GM21515 (cell line): ENCODE measurements around the gene SLC5A1.
"Not testable (repeated sequence)": the region's sequence is repeated elsewhere in the genome, so short reads cannot be mapped to it uniquely, and the experiment has no call there.

Source experiments
- ATAC-seq: cut with Tn5 transposase; IDR thresholded peaks from one replicate; pipeline ENCODE4 v1.9.1; 2021; ENCODE audit not compliant: unreplicated experiment

Gene SLC5A1

GRCh38 chr22:32083814-32084213 is 40.8 kb downstream of the SLC5A1 start:
- ATAC-seq, result no peak

- no peak for ATAC-seq
Measured at GRCh38 chr22:32088084-32088483, 45.0 kb downstream of the SLC5A1 start.

GRCh38 chr22:32097018-32097417 is 54.0 kb downstream of the SLC5A1 start:
- ATAC-seq, result no peak

- ATAC-seq, result no peak
Measured at GRCh38 chr22:32097881-32098499, 54.9 kb downstream of the SLC5A1 start.

GRCh38 chr22:32100711-32101110 is 57.6 kb downstream of the SLC5A1 start:
- ATAC-seq, result no peak

GRCh38 chr22:32103658-32104315 is 60.7 kb downstream of the SLC5A1 start:
- ATAC-seq, result no peak

- ATAC-seq, result no peak
Measured at GRCh38 chr22:32106930-32107329, 63.9 kb downstream of the SLC5A1 start.

- ATAC-seq, result no peak
Measured at GRCh38 chr22:32112380-32112779, 69.3 kb downstream of the SLC5A1 start.

GRCh38 chr22:32119568-32120235 is 76.6 kb downstream of the SLC5A1 start:
- no peak for ATAC-seq

- no peak for ATAC-seq
Measured at GRCh38 chr22:32120603-32121002, 77.5 kb downstream of the SLC5A1 start.

- ATAC-seq, result no peak
Measured at GRCh38 chr22:32122899-32123298, 79.8 kb downstream of the SLC5A1 start.

GRCh38 chr22:32123657-32124056 is 80.6 kb downstream of the SLC5A1 start:
- ATAC-seq, result no peak

- ATAC-seq, result no peak
Measured at GRCh38 chr22:32127904-32128303, 84.8 kb downstream of the SLC5A1 start.

- no peak for ATAC-seq
Measured at GRCh38 chr22:32130464-32130863, 87.4 kb downstream of the SLC5A1 start.

- ATAC-seq, result no peak
Measured at GRCh38 chr22:32132126-32132525, 89.1 kb downstream of the SLC5A1 start.

GRCh38 chr22:32132783-32133182 is 89.7 kb downstream of the SLC5A1 start:
- ATAC-seq, result no peak

GRCh38 chr22:32134796-32135195 is 91.7 kb downstream of the SLC5A1 start:
- ATAC-seq, result not testable (repeated sequence)

- ATAC-seq, result not testable (repeated sequence)
Measured at GRCh38 chr22:32135958-32136357, 92.9 kb downstream of the SLC5A1 start.

- ATAC-seq, result not testable (repeated sequence)
Measured at GRCh38 chr22:32136881-32137280, 93.8 kb downstream of the SLC5A1 start.

- not testable (repeated sequence) for ATAC-seq
Measured at GRCh38 chr22:32137731-32138324, 94.8 kb downstream of the SLC5A1 start.

GRCh38 chr22:32138576-32138975 is 95.5 kb downstream of the SLC5A1 start:
- not testable (repeated sequence) for ATAC-seq

GRCh38 chr22:32140688-32141087 is 97.6 kb downstream of the SLC5A1 start:
- not testable (repeated sequence) for ATAC-seq
